HG02973 (cell line): Measurements from ENCODE around the gene GHDC.
A peak's percentile ranks its signal among the peaks of the same experiment; 100 is the strongest.
"Not testable (repeated sequence)": the region's sequence is repeated elsewhere in the genome, so short reads cannot be mapped to it uniquely, and the experiment has no call there.

ENCODE experiments used
- ATAC-seq: cut with Tn5 transposase; IDR thresholded peaks from one replicate; pipeline ENCODE4 v1.9.1; 2021; ENCODE audit warnings: moderate library complexity; ENCODE audit not compliant: unreplicated experiment

GHDC gene, protein sequence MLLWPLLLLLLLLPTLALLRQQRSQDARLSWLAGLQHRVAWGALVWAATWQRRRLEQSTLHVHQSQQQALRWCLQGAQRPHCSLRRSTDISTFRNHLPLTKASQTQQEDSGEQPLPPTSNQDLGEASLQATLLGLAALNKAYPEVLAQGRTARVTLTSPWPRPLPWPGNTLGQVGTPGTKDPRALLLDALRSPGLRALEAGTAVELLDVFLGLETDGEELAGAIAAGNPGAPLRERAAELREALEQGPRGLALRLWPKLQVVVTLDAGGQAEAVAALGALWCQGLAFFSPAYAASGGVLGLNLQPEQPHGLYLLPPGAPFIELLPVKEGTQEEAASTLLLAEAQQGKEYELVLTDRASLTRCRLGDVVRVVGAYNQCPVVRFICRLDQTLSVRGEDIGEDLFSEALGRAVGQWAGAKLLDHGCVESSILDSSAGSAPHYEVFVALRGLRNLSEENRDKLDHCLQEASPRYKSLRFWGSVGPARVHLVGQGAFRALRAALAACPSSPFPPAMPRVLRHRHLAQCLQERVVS

DNA sequence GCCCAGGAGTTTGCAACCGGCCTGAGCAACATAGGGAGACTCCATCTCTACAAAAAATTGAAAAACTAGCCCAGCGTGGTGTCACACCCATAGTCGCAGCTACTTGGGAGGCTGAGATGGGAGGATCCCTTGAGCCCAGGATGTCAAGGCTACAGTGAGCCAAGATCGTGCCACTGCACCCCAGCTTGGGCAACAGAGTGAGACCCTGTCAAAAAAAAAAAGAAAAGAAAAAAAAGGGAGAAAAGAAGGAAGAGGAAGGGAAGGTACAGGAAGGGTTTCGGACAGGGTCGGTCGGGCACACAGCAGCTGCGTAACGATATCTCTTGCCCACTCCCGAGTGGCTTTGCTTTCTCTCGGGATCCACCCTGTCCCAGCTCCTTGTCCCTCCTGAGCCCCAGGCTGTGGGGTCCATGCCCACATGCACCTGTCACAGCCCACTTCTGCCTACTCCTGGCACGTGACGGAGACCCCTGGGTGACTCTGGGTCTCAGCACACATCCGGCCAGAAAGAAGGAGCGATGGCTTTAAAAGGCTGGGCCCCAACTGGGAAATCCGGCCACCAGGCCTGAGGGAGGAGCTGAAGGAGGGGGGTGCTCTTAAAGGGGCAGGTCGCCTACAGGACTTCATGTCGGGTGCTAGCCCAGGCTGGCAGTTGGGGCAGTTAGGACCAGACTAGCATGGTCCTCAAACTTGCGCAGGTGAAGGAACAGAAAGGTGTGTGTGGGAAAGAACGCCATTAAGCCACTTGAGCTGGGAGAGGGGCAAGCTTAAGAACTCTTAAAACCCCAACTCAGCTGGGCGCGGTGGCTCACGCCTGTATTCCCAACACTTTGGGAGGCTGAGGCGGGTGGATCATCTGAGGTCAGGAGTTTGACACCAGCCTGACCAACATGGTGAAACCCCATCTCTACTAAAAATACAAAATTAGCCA, at the start of gene GHDC:
GHDC (minus strand) TSS at position 526 of the 931 bp plus-strand sequence. CDS start 913 bp downstream, outside the sequence.
- ATAC-seq = peak; percentile 68

DNA sequence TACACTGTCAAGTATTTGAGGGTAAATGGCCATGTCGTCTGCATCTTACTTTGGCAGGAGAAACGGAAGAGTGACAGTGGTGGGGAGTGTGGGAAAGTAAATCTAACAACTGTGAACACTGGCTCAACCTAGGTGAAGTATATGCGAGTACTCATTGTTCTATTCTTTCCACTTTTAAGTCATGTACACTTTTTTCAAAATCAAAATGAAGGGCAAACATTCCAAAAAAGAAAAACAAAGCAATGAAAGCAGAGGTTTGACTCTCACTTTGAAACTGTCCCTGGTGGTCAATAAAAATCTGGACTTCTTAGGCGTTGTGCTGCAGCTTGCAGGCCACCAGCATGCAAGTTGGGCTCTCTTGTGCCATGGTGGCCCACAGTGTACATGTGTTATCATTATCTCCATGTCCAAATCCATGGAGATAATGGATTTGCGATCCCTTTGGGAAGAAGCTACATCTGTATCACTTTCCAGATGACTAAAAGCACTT, 49.2 kb upstream of the GHDC start:
- ATAC-seq = no peak

DNA sequence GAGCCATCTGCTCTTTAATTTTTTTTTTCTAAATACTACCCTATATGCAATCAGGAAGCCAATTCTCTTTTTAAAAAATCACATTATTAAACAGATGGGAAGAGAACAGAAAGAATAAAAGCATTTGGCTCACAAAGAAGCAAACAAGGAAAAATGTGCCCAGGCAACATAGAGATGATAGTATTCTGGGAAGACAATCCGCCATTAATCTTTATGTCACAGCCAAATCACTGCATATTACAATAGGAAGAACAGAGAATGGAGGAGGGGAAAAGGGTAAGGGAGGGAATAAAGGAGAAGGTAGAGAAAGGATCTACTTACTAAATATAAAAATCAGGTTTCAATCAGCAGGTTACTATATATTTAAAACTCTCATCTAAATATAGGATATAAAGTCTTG, 47.6 kb upstream of the GHDC start:
- no peak for ATAC-seq

DNA sequence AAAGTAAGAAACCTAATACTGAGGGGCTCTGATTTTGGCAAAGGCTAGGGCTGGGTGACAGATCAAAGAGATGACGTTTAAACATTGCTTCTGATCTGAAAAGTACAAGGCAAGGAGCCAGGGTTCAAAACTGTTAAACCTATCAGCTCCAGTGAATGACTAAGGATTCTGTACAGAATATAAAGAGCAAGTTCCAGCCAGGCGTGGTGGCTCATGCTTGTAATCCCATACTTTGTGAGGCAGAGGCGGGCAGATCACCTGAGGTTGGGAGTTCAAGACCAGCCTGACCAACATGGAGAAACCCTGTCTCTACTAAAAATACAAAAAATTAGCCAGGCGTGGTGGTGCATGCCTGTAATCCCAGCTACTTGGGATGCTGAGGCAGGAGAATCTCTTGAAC, 46.6 kb upstream of the GHDC start:
- not testable (repeated sequence) for ATAC-seq

DNA sequence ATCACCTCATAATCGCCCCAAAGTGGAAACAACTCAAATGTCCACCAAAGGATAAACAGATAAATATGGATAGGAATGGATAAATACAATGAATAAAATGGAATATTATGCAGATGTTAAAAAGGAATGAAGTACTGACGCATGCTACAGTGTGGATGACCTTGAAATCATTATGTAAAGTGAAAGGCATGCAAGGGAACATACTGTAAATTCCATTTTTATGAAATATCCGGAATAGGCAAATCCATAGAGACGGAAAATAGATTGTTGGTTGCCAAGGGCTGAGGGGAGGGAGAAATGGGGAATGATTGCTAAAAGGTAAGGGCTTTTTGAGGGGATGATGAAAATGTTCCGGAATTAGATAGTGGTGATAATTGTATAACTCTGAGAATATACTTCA, 45.9 kb upstream of the GHDC start:
- ATAC-seq = no peak

DNA sequence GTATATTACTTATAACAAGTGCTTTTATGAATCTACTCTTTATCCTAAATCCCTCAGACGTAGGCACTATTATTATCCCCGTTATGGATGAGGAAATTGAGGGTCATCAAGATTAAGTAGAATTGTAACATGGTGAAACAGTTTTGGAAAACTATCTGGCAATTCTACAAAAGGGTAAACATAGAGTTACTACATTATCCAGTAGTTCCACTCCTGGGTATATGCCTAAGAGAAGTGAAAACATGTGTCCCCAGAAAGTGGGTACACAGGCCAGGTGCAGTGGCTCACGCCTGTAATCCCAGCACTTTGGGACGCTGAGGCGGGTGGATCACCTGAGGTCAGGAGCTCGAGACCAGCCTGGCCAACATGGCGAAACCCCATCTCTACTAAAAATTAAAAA, 45.3 kb upstream of the GHDC start:
- not testable (repeated sequence) for ATAC-seq

DNA sequence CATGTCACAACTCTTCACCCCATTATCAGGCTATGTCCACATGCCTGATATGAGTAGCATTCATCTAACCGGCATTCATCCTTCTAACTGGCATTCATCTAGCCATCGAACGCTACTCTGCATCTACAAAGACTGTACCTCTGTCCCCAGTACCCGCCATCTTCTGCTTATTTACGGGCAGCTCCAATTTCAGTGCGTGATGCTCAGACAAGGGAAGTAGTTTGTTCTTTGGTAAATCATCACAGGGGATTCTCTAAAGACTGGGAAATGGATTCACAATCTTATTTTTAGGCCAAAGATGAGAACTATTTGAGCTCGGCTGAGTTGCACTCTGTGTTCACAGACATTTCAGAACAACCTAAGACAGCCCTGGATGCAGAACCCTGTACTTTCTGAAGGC, 42.5 kb upstream of the GHDC start:
- ATAC-seq = no peak

DNA sequence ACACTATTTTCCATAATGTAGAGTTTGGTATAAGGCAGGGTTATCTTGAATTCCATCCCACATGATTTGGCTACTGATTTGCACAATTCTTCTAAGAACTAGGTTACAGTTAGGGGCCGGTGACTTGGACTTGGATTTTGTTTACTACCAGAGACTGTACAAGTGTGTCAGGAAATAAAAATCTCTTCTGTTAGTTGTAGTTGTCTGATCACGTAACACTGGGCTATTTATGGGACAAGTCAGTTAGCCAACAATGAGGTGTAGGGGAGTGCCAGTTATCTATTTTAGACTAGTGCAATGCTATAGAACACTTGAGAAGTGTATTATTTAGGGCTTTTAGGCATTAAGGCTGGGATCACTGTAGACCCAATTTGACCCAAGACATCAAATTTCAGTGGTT, 39.7 kb upstream of the GHDC start:
- no peak for ATAC-seq

DNA sequence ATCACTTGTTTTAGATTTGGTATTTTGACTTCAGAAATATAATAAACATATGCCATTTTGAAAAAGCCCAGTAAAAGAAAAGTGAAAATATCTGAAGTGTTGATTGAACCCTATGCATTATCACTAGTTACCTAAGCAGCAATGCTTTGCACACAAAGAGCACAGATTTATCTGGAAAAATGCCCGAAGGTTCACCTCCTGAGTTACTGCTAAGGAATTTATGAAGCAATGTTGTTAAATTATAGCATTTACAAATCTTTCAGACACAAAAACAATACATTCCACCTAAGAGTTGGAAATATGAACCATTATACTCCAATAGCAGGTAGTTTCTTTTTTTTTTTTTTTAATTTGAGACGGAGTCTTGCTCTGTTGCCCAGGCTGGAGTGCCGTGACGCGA, 38.9 kb upstream of the GHDC start:
- ATAC-seq = no peak

DNA sequence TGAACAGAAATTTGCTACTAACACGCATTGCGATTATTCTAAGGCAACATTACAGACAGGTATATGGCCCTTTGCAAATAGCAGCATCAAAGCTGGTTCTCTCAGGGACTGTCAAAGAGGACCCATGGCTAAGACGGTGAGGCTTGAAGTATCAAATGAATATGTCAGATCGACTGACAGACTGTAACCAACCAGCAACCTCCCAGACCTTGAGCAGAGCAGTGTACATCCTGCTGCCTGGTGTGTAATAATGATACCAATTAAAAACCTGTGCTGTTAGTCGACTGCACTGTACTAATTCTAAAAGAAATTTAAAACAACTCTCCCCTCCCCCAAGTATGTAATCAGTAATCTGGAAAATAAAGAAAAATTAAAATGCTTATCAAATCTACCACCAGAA, 35.9 kb upstream of the GHDC start:
- no peak for ATAC-seq

DNA sequence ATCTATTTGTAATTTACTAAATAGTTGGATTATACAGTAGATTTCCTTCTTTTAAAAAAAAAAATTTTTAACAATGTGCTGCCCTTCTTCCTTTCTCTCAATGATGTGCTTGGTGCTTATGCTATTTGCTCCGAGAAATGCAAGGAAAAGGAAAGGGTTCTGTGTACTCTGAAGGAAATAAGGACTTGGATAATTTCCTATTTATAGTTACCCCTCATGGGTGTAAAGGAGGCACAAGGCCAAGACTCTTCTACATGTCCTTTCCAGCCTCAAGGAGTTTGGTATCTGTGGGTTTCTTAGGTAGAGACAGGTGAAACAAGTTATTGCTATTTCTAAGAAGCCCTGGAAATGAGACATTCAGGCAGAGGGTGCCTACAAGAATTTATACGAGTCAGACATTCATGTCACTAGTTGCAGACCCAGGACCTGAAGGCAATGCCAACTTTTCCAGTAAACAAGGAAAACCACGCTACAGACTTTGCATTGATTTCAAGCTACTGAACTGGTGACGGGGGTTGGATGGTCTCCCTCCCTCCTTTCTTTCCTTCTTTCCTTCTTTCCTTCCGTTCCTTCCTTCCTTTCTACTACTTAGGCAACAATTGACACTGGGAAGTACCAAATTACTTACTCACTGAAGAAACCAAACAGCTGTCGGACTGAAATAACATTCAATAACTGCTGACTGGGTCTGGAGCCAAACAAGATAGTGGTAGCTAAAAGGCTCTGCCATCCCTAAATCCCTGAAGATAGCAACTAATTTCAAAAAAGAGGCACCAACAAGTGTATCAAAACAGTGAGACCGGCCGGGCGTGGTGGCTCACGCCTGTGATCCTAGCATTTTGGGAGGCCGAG, 33.8 kb upstream of the GHDC start:
- no peak for ATAC-seq

DNA sequence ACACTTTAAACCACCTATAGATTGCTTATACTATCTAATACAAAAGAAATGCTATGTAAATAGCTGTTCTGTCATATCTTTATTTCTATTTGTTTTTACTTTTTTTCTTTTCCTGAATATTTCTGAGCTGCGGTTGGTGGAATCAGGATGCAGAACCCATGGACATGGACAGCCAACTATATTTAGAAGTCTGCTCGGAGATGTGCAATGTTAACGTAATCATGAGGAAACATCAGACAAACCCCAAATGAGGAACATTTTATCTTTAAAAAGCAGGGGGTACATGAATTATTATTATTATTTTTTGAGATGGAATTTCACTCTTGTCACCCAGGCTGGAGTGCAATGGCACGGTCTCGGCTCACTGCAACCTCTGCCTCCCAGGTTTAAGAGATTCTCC, 31.4 kb upstream of the GHDC start:
- no peak for ATAC-seq

DNA sequence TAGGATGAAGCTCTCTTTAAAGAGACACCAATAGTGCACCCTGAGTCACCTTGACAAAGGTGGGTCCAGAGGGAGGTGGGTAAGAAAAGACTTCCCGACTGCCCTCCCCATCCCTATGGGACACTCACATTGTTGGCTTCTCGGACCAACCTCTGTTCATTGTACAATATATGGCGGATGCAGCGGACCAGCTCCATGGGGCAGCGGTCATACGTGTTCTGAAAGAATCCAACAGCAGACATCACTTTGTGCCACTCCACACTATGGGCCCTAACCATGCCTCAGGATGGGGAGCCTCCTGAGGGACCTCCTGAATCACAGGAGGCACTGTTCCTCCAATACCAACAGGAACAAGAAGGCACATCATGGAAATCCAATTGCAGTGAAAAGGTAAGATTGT, 30.4 kb upstream of the GHDC start:
- ATAC-seq = no peak

DNA sequence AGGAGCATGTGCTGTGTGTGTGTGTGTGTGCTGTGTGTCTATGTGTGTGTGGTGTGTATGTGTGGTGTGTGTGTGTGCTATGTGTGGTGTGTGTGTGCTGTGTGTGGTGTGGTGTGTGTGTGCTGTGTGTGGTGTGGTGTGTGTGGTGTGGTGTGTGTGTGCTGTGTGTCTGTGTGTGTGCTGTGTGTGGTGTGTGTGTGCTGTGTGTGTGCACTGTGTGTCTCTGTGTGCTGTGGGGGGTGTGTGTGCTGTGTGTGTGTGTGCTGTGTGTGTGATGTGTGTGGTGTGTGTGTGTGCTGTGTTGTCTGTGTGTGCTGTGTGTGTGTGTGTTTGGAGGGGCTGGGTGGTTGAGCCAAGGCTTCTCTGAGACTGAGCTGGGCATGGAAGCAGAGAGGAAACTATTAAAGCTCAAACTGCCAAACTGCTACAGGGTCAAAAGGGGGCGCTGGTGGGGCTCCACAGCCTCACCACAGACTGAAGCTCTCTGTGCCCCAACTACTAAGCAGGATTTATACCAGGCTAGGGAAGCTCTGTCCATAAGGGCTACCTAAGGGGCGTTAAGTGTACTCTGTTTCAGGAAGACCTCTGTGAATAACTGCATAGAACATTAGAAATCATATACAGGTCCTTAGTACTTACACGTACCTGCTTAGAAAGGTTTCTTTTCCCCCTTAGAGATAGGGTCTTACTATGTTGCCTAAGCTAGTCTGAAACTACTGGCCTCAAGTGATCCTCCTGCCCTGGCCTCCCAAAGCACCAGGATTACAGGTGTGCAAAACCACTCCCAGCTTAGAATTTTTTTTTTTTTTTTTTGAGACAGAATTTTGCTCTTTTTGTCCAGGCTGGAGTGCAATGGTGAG, 27.8 kb upstream of the GHDC start:
- no peak for ATAC-seq

DNA sequence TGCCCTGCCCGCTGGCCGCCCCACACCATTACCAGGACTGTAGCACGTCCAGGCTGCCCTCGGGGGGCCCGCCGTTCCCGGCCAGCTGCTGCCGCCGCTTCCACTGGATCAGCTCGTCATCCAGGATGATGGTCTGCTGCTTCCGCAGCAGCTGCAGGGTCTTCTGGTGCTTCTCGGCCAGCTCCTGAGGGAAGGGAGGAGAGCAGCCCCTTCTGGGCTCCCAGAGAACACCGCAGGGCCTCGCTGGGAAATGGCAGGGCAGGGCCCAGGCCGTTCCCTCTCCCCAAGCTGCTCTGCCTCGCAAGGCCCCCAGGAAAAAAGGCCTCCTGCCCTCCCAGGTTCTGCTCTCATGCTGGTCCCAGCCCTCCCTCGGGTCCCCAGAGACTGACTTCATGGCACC, 25.0 kb upstream of the GHDC start:
- ATAC-seq = not testable (repeated sequence)

DNA sequence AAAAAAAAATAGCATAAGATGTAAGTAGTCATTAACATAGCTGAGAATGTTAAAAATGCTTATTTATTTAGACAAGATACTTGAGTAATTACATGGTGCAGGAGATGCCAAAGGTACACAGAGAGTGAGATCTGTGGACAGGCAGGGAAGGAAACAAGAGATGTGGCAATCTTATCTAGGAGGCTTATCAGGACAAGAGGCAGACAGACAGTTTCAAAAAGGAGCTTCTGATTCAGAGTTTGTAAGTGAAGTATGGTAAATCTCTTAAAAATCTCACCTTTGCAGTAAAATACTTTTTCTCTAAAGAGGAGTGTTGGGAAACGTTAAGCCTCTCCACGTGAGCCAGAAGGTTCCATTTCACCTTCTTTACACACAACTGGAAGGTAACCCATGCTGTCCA, 19.9 kb upstream of the GHDC start:
- ATAC-seq = no peak

DNA sequence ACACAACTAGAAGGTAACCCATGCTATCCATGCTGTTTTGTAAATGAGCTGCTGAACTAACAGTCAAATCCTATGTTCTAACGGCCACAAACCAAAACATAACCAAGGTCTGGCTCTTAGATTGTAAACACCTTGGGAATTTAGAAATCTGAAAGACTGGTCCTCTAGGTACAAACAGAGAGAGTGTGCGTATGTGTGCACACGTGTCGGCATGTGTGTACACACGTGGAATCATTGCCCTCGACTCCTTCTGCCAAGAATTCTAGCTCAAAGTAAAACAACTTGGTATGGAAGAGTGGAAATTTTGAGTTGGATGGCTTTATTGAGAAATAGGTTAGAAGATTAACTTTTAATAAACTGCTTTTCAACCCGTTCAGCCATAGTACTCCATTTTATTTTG, 18.1 kb upstream of the GHDC start:
- ATAC-seq = no peak

DNA sequence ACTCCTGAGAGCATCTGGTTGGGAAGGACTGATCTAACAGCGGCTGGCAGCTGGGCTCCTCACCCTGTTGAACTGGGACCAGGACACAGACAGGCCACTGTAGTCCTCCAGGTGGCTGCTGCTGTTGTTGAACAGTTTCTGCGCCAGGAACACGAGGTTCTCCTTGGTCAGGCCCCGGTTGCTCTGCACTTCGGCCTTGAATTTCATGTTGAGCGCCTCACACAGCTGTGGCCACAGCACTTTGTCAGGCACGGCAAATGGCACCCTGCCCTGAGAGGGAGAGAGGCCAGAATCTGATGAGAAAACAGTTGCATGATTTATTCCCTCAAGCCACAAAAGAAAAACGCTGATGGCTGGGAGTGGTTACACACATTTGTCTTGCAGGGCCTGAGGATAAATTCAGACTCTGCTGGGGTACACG, 17.6 kb upstream of the GHDC start:
- ATAC-seq = not testable (repeated sequence)

DNA sequence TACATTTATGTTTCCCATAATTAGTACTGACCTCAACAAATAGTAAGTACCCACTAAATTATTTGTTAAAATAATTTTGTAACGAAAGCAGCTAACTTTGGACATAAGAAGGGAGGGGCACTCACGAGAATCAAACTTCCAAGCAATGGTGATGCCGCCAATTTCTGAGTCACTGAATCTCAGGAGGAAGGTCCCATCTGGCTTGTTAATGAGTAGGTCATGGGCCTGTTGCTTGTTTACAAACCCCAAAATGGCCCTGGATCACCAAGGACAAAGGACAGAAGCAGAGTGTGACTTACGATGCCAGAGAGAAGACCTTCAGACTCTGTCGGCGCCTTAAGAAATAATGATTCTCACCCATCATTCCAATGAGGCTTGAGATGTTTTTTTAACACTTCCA, 15.8 kb upstream of the GHDC start:
- ATAC-seq = no peak

DNA sequence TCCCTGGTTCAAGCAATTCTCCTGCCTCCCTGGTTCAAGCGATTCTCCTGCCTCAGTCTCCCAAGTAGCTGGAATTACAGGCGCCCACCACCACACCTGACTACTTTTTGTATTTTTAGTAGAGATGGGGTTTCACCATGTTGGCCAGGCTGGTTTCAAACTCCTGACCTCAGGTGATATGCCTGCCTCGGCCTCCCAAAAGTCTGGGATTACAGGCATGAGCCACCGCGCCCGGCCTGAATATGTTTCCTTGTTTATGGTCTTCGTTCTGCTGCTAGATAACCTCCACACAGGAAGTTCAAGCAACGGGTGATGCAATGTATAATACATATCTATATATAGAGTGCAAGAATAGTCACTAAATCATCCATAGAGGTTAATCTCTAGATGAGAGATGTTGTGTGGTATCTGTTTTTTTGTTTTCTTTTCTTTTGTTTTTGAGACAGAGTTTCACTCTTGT, 11.9 kb upstream of the GHDC start:
- not testable (repeated sequence) for ATAC-seq
